HAP-1 (cell line): ENCODE results near the gene SMCO3.
"Not testable (repeated sequence)": the region's sequence is repeated elsewhere in the genome, so short reads cannot be mapped to it uniquely, and the experiment has no call there.

Source experiments
- DNase-seq, 2 experiments: peaks; one replicate each; pipeline ENCODE4 v3.0.0-alpha.2; 2016 to 2020; ENCODE audit warnings: low spot score in 2 of 2
- H3K27me3 ChIP-seq: fragments of 250-450 bp; sonication (Bioruptor Pico); 2 replicates; pipeline ENCODE4 v1.5.1; 2020; ENCODE audit warnings: low read depth, mild to moderate bottlenecking, moderate library complexity
- H3K36me3 ChIP-seq: fragments of 250-450 bp; sonication (Bioruptor Pico); replicated peaks from 2 replicates; pipeline ENCODE4 v1.5.1; 2020; ENCODE audit warnings: mild to moderate bottlenecking
- H3K4me1 ChIP-seq: fragments of 250-450 bp; sonication (Bioruptor Pico); 2 replicates; pipeline ENCODE4 v1.5.1; 2020; ENCODE audit warnings: mild to moderate bottlenecking
- H3K4me3 ChIP-seq: fragments of 250-450 bp; sonication (Bioruptor Pico); 2 replicates; pipeline ENCODE4 v1.5.1; 2020; ENCODE audit warnings: mild to moderate bottlenecking, moderate library complexity
- H3K9me3 ChIP-seq: fragments of 250-450 bp; sonication (Bioruptor Pico); 2 replicates; pipeline ENCODE4 v1.5.1; 2020; ENCODE audit warnings: mild to moderate bottlenecking, moderate library complexity
- in situ Hi-C: fragments of 300-500 bp; cut with MboI; formaldehyde crosslinking; loops from 3 replicates; pipeline ENCODE4 v1.14.3; 2020; ENCODE audit warnings: low sequenced_read_pairs, inconsistent platforms, mixed read lengths

Gene SMCO3

DNA sequence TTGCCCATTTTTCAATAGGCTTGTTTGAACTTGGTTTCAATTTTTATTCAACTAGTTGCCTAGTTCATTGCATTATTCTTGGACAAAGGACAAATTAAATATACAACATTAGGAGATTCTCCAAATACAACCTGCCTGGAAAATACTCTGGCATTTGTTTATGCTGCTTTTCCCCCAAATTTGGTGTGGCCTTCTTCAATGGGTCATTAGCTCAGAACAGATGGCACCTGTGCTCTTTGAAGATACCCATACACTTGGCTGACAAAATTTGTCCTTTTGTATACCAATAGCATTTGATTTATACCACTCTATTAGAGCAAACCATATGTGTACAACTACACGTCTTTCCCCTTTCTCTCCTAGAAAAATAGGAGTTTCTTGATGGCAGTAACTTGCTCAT is 46.4 kb downstream of the SMCO3 start:
- Histone ChIP-seq H3K36me3 (no peaks in the 10 kb centered on the region; the same call in 1 of the 2 replicates), H3K4me3 (no peak overlapping the region), H3K4me1 (peaks cover 5% of the 10 kb centered on the region), H3K9me3 (no peaks in the 10 kb centered on the region), H3K27me3 (no peaks in the 10 kb centered on the region)
- no peak for DNase-seq
- in situ Hi-C loops: no loop called here

GRCh38 chr12:14766649-14767215 is 47.2 kb downstream of the SMCO3 start:
- Histone ChIP-seq H3K9me3 (no peaks in the 10 kb centered on the region), H3K4me3 (no peak overlapping the region), H3K4me1 (peaks cover under 1% of the 10 kb centered on the region), H3K36me3 (no peaks in the 10 kb centered on the region; the same call in 1 of the 2 replicates), H3K27me3 (no peaks in the 10 kb centered on the region)
- in situ Hi-C loops: no loop called here
- no peak for DNase-seq

GRCh38 chr12:14766020-14766419 is 48.0 kb downstream of the SMCO3 start:
- H3K9me3 ChIP-seq, H3K36me3 ChIP-seq, in situ Hi-C loops, H3K4me3 ChIP-seq, H3K27me3 ChIP-seq, DNase-seq, H3K4me1 ChIP-seq: not testable (repeated sequence)

- DNase-seq: no peak
- no peaks in the 10 kb centered on the region; the same call in none of the 2 replicates for H3K4me1 ChIP-seq
- no peaks in the 10 kb centered on the region; the same call in 1 of the 2 replicates for H3K36me3 ChIP-seq
- no peak overlapping the region for H3K4me3 ChIP-seq
- in situ Hi-C loops: no loop called here
- H3K27me3 ChIP-seq: no peaks in the 10 kb centered on the region
- no peaks in the 10 kb centered on the region for H3K9me3 ChIP-seq
Observed at GRCh38 chr12:14765398-14765797, 48.6 kb downstream of the SMCO3 start.

DNA sequence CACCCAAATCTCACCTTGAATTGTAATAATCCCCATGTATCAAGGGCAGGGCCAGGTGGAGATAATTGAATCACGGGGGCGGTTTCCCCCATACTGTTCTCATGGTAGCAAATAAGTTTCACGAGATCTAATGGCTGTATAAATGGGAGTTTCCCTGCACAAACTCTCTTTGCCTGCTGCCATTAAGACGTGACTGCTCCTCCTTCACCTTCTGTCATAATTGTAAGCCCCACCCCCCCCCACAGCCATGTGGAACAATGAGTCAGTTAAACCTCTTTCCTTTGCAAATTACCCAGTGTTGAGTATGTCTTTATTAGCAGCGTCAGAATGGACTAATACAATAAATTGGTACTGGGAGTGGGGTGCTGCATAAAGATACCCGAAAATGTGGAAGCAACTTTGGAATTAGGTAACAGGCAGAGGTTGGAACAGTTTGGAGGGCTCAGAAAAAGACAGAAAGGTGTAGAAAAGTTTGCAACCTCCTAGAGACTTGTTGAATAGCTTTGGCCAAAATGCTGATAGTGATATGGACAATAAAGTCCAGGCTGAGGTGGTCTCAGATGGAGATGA is 54.2 kb downstream of the SMCO3 start:
- H3K27me3 ChIP-seq, H3K9me3 ChIP-seq, H3K36me3 ChIP-seq, H3K4me1 ChIP-seq, in situ Hi-C loops, DNase-seq, H3K4me3 ChIP-seq: not testable (repeated sequence)

GRCh38 chr12:14756334-14757143 is 57.4 kb downstream of the SMCO3 start:
- peak; percentile 49 to 65 for DNase-seq
- Histone ChIP-seq H3K9me3 (no peaks in the 10 kb centered on the region), H3K27me3 (no peaks in the 10 kb centered on the region; the same call in 1 of the 2 replicates), H3K4me3 (no peak overlapping the region), H3K4me1 (no peaks in the 10 kb centered on the region), H3K36me3 (no peaks in the 10 kb centered on the region)
- in situ Hi-C loops: no loop called here
